ENCODE results near the gene PCSK1. TPM values are rescaled to one million over a fixed set of nuclear protein-coding genes. Genes with fewer than 3 reads are reported as not detected.
"Not testable (repeated sequence)": the region's sequence is repeated elsewhere in the genome, so short reads cannot be mapped to it uniquely, and the experiment has no call there.

Gene PCSK1
- total and polyA plus RNA-seq, 4 donors = 2.4 to 65.5 (median 6.6) TPM

DNA sequence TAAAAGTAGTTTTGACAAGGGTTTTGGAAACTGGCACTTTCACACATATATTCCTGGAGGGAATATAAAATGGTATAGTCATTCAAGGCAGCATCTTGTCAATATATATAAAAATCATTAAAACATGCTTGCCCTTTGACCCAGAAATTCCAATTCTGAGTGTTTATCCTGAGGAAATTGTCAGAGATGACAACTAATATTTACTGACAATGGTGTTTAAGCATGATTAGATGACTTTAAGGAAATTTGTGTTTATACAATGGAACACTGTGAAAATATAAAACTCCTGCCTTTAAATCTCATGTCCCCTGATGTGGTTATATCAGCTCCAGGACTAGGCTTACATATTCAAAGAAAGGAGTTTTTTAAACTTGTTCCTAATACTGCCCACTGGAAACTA is 25.6 kb downstream of the PCSK1 start:
- Histone ChIP-seq H3K36me3 (ENCODE audit: control insufficient read depth, insufficient read depth, low read length) (no peaks in the 10 kb centered on the region), H3K9me3 (ENCODE audit: control insufficient read depth, insufficient read depth, low read length) (no peaks in the 10 kb centered on the region), H3K4me3 (ENCODE audit: low read depth, low read length) (no peak overlapping the region), H3K27ac (ENCODE audit: low read depth, low read length) (no peak overlapping the region), H3K4me1 (ENCODE audit: control insufficient read depth, insufficient read depth, low read length) (no peaks in the 10 kb centered on the region), H3K27me3 (ENCODE audit: control insufficient read depth, insufficient read depth, low read length) (no peaks in the 10 kb centered on the region)
- DNase-seq (ENCODE audit: low read depth in 4 of 6, low spot score in 6 of 6) = no peak

DNA sequence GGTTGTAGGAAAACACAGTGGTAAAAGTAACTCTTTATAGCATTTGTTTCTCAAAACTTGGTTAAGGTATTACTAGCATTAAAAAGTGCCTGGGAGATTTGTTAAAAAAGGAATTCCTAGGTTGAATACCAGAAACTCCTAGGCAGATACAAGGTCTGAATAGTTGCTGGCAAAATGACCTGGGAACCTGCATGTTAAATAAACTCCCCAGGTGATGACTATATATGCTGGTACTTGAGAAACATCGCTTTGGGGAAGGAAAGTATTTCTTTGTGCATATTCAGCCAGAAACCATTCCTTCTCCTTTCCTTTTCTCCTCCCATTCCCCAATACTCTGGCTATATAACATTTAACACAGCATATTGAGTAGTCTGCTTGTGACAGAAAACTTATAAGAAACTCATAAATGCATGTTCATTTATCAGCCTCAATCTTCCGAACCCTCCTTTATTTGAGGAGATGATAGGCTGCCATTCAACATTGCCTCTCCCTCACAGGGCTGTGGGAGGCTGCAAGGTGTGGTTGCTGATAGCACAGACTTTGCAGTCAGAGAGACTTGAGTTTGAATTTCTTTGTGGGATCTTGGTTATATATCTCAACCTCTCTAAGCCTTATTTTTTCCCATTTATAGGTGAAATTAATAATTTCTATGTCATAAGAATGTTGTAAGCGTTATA is 28.7 kb downstream of the PCSK1 start:
- WGBS (ENCODE audit: insufficient coverage) = no CpG with 5 or more reads among the region's 3 CpGs
- DNase-seq (ENCODE audit: low read depth in 4 of 6, low spot score in 6 of 6) = no peak
- no peaks in the 10 kb centered on the region for H3K36me3 ChIP-seq (ENCODE audit: control insufficient read depth, insufficient read depth, low read length)
- no peaks in the 10 kb centered on the region for H3K27me3 ChIP-seq (ENCODE audit: control insufficient read depth, insufficient read depth, low read length)
- H3K4me1 ChIP-seq (ENCODE audit: control insufficient read depth, insufficient read depth, low read length) = no peaks in the 10 kb centered on the region
- no peaks in the 10 kb centered on the region for H3K9me3 ChIP-seq (ENCODE audit: control insufficient read depth, insufficient read depth, low read length)
- H3K27ac ChIP-seq (ENCODE audit: low read depth, low read length) = no peak overlapping the region
- no peak overlapping the region for H3K4me3 ChIP-seq (ENCODE audit: low read depth, low read length)

DNA sequence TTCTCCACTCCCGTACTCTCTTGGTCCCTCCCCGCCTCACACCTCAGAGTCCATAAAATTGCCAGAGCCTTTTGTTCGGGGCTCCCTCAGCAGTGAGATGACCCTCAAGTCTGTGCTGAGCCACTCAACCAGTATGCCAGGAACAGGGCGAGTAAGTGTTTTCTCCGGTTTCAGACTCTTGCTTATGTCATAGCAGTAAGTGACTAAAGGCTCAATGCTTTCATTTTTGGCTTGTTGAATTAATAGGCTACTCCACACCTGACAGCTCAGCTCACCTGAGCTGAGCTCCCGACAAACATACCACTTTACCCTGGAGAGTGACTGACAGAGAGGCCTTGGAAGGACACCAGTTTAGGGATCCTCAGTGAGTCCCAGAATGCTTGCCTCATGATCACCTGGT is 30.5 kb downstream of the PCSK1 start:
- Histone ChIP-seq H3K27me3 (ENCODE audit: control insufficient read depth, insufficient read depth, low read length) (no peaks in the 10 kb centered on the region), H3K4me1 (ENCODE audit: control insufficient read depth, insufficient read depth, low read length) (no peaks in the 10 kb centered on the region), H3K36me3 (ENCODE audit: control insufficient read depth, insufficient read depth, low read length) (no peaks in the 10 kb centered on the region), H3K4me3 (ENCODE audit: low read depth, low read length) (no peak overlapping the region), H3K27ac (ENCODE audit: low read depth, low read length) (no peak overlapping the region), H3K9me3 (ENCODE audit: control insufficient read depth, insufficient read depth, low read length) (no peaks in the 10 kb centered on the region)
- no peak for DNase-seq (ENCODE audit: low read depth in 4 of 6, low spot score in 6 of 6)
- 72% methylated on average over 4 of the region's 6 CpGs for WGBS (ENCODE audit: insufficient coverage)

DNA sequence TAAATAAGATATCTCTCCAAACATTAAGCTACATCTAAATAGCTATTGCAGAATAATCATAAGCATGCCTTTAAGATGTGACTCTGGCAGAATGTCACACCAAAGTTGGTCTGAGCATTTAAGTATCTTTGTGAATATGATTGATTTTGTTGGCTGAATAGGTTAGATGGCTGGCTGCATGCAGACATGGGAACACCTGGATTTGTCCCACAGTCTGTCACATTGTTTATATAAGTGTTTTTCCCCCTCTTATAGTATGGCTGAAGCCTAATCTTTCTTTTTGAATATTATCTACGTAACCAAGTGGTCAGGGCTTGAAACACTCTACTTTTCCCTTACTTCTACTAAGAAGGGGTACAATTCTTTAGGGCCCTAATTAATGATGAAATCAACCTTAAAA is 36.2 kb downstream of the PCSK1 start:
- no CpG with 5 or more reads among the region's 1 CpG for WGBS (ENCODE audit: insufficient coverage)
- DNase-seq (ENCODE audit: low read depth in 4 of 6, low spot score in 6 of 6) = no peak
- no peak overlapping the region for H3K27ac ChIP-seq (ENCODE audit: low read depth, low read length)
- no peak overlapping the region for H3K4me3 ChIP-seq (ENCODE audit: low read depth, low read length)
- no peaks in the 10 kb centered on the region for H3K9me3 ChIP-seq (ENCODE audit: control insufficient read depth, insufficient read depth, low read length)
- H3K4me1 ChIP-seq (ENCODE audit: control insufficient read depth, insufficient read depth, low read length) = no peaks in the 10 kb centered on the region
- H3K36me3 ChIP-seq (ENCODE audit: control insufficient read depth, insufficient read depth, low read length) = no peaks in the 10 kb centered on the region
- no peaks in the 10 kb centered on the region for H3K27me3 ChIP-seq (ENCODE audit: control insufficient read depth, insufficient read depth, low read length)

DNA sequence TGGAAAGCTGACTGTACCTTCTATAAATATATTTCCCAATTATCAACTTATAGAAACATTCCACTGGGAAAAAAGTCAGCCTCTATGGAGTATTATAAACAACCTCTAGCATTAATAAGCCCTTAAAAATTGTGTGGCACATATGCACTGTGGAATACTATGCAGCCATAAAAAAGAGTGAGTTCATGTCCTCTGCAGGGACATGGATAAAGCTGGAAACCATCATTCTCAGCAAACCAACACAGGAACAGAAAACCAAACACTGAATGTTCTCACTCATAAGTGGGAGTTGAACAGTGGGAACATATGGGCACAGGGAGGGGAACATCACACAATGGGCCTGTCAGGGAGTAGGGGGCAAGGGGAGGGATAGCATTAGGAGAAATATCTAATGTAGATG is 37.8 kb downstream of the PCSK1 start:
- H3K4me3 ChIP-seq (ENCODE audit: low read depth, low read length); H3K9me3 ChIP-seq (ENCODE audit: control insufficient read depth, insufficient read depth, low read length); H3K27ac ChIP-seq (ENCODE audit: low read depth, low read length); H3K4me1 ChIP-seq (ENCODE audit: control insufficient read depth, insufficient read depth, low read length); DNase-seq (ENCODE audit: low read depth in 4 of 6, low spot score in 6 of 6); H3K27me3 ChIP-seq (ENCODE audit: control insufficient read depth, insufficient read depth, low read length); H3K36me3 ChIP-seq (ENCODE audit: control insufficient read depth, insufficient read depth, low read length): not testable (repeated sequence)

DNA sequence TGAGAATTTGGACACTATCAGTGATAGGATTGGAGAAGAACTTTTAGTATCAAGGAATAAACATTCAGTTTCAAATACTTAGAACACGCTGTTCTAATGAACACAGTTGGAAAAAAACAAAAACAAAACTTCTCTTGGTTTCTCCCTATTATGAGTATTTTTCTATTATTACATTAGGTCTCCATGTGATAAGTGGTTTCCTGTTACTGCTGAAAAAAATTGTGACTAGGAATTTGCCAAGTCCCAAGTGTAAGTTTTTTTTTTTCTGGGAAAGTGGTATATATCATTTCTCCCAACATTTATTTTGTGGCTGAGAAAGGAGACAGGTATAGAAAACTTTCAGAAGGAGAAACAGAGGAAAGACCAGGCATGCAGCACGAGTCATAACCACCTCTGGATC is 41.1 kb downstream of the PCSK1 start:
- 100% methylated on average over 1 of the region's 2 CpGs for WGBS (ENCODE audit: insufficient coverage)

DNA sequence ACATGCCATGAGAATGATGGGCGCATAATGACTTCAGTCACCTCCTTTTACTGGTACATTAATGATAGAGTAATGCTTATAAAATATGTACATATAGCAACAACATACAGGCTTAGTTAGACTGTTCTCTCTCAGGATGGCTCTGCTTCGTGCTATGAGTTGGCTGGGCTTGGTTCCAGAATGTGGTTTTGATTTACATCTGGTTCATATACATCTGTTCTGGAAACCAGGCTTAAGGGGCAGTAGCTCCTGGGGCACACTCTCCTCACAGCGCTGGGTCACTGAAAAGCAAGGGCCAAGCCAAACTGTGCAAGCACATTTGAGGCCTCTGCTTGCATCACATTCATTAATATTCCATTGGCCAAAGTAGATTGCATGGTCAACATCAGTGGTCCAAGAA is 44.9 kb downstream of the PCSK1 start:
- 86% methylated on average over 1 of the region's 3 CpGs for whole genome bisulfite sequencing (ENCODE audit: insufficient coverage)
- no peaks in the 10 kb centered on the region for H3K9me3 ChIP-seq (ENCODE audit: control insufficient read depth, insufficient read depth, low read length)
- no peaks in the 10 kb centered on the region for H3K4me1 ChIP-seq (ENCODE audit: control insufficient read depth, insufficient read depth, low read length)
- no peaks in the 10 kb centered on the region for H3K36me3 ChIP-seq (ENCODE audit: control insufficient read depth, insufficient read depth, low read length)
- no peak overlapping the region for H3K4me3 ChIP-seq (ENCODE audit: low read depth, low read length)
- no peaks in the 10 kb centered on the region for H3K27me3 ChIP-seq (ENCODE audit: control insufficient read depth, insufficient read depth, low read length)
- no peak overlapping the region for H3K27ac ChIP-seq (ENCODE audit: low read depth, low read length)
- DNase-seq (ENCODE audit: low read depth in 4 of 6, low spot score in 6 of 6) = no peak

More for the DNA sequence above, 41.1 kb downstream of the PCSK1 start:
- H3K36me3 ChIP-seq (ENCODE audit: control insufficient read depth, insufficient read depth, low read length) = no peaks in the 10 kb centered on the region
- H3K4me1 ChIP-seq (ENCODE audit: control insufficient read depth, insufficient read depth, low read length) = no peaks in the 10 kb centered on the region
- no peaks in the 10 kb centered on the region for H3K9me3 ChIP-seq (ENCODE audit: control insufficient read depth, insufficient read depth, low read length)
- no peaks in the 10 kb centered on the region for H3K27me3 ChIP-seq (ENCODE audit: control insufficient read depth, insufficient read depth, low read length)
- no peak overlapping the region for H3K27ac ChIP-seq (ENCODE audit: low read depth, low read length)
- no peak for DNase-seq (ENCODE audit: low read depth in 4 of 6, low spot score in 6 of 6)
- H3K4me3 ChIP-seq (ENCODE audit: low read depth, low read length) = no peak overlapping the region

DNA sequence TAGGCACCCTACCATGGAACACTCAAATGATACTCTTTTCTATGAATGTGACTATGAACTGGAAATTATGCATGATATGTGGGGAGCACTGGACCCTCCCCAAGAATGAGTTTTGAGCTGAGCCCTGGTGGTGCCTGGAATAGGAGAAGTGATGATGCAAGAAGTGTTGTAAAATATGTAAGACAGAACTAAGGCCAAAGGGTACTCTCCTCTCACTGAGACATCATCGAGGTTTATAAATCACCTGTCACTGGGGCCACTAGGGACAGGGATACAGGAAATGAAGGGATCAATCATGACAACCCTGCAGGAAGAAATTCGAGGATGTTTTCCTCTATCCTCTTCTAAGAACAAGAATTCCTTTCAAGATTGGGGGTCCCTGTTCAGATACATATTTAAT is 45.4 kb downstream of the PCSK1 start:
- H3K27me3 ChIP-seq (ENCODE audit: control insufficient read depth, insufficient read depth, low read length) = no peaks in the 10 kb centered on the region
- H3K4me3 ChIP-seq (ENCODE audit: low read depth, low read length) = no peak overlapping the region
- H3K9me3 ChIP-seq (ENCODE audit: control insufficient read depth, insufficient read depth, low read length) = no peaks in the 10 kb centered on the region
- H3K4me1 ChIP-seq (ENCODE audit: control insufficient read depth, insufficient read depth, low read length) = no peaks in the 10 kb centered on the region
- no peak overlapping the region for H3K27ac ChIP-seq (ENCODE audit: low read depth, low read length)
- no peaks in the 10 kb centered on the region for H3K36me3 ChIP-seq (ENCODE audit: control insufficient read depth, insufficient read depth, low read length)
- no CpG with 5 or more reads among the region's 2 CpGs for WGBS (ENCODE audit: insufficient coverage)
- no peak for DNase-seq (ENCODE audit: low read depth in 4 of 6, low spot score in 6 of 6)

DNA sequence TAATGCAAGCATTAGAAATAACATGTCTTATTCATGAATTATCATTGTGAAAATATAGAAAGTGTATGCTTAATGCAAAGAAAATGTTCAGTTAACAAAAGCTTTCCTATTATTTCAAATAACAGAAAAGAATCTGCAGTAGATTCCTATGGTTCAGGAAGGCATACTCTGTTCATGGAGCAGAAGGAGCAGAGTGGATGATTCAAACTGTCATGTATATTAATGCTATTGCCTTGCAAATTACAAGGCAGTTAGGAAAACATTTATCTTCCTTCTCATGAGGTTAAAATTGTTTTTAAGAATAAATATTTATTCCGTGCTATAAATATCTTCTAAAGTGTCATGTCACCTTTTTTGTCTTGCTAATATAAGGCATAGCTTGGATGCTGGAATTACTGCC is 47.5 kb downstream of the PCSK1 start:
- no peak overlapping the region for H3K27ac ChIP-seq (ENCODE audit: low read depth, low read length)
- no peaks in the 10 kb centered on the region for H3K36me3 ChIP-seq (ENCODE audit: control insufficient read depth, insufficient read depth, low read length)
- no peak overlapping the region for H3K4me3 ChIP-seq (ENCODE audit: low read depth, low read length)
- no peak for DNase-seq (ENCODE audit: low read depth in 4 of 6, low spot score in 6 of 6)
- no peaks in the 10 kb centered on the region for H3K27me3 ChIP-seq (ENCODE audit: control insufficient read depth, insufficient read depth, low read length)
- no peaks in the 10 kb centered on the region for H3K4me1 ChIP-seq (ENCODE audit: control insufficient read depth, insufficient read depth, low read length)
- WGBS (ENCODE audit: insufficient coverage) = no CpG with 5 or more reads among the region's 1 CpG
- H3K9me3 ChIP-seq (ENCODE audit: control insufficient read depth, insufficient read depth, low read length) = no peaks in the 10 kb centered on the region

DNA sequence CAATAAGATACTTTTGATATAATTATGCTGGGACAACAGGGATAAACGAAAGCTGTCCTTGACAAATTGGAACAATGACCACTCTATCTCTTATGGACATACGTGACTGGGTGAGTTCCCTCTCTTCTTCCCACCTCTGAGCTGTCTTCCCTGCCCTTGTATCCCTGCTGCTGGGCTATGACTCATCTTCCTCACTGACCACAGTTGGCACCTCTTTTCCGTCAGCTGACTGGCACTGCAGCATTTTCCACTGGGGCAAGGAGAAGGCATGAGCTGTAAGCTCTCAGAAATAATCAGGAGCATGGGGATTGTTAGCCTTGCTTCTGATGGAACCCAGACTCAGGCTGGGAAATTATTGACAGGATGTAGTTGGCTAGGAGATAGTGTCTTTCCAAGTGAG is 48.7 kb downstream of the PCSK1 start:
- WGBS (ENCODE audit: insufficient coverage) = 93% methylated on average over 3 of the region's 3 CpGs
- H3K4me1 ChIP-seq (ENCODE audit: control insufficient read depth, insufficient read depth, low read length) = no peaks in the 10 kb centered on the region
- no peaks in the 10 kb centered on the region for H3K9me3 ChIP-seq (ENCODE audit: control insufficient read depth, insufficient read depth, low read length)

More for the DNA sequence above, 48.7 kb downstream of the PCSK1 start:
- Histone ChIP-seq H3K36me3 (ENCODE audit: control insufficient read depth, insufficient read depth, low read length) (no peaks in the 10 kb centered on the region), H3K4me3 (ENCODE audit: low read depth, low read length) (no peak overlapping the region), H3K27ac (ENCODE audit: low read depth, low read length) (no peak overlapping the region), H3K27me3 (ENCODE audit: control insufficient read depth, insufficient read depth, low read length) (no peaks in the 10 kb centered on the region)
- no peak for DNase-seq (ENCODE audit: low read depth in 4 of 6, low spot score in 6 of 6)

Measured in spinal cord (tissue), 10 donors.